Femur (tissue), 1 donor: ENCODE data around the gene GTF3C5.
"Not testable (repeated sequence)": the region's sequence is repeated elsewhere in the genome, so short reads cannot be mapped to it uniquely, and the experiment has no call there.

Source experiments
- DNase-seq: peaks from one replicate; pipeline ENCODE4 v3.0.0-alpha.2; 2017

Gene GTF3C5

DNA sequence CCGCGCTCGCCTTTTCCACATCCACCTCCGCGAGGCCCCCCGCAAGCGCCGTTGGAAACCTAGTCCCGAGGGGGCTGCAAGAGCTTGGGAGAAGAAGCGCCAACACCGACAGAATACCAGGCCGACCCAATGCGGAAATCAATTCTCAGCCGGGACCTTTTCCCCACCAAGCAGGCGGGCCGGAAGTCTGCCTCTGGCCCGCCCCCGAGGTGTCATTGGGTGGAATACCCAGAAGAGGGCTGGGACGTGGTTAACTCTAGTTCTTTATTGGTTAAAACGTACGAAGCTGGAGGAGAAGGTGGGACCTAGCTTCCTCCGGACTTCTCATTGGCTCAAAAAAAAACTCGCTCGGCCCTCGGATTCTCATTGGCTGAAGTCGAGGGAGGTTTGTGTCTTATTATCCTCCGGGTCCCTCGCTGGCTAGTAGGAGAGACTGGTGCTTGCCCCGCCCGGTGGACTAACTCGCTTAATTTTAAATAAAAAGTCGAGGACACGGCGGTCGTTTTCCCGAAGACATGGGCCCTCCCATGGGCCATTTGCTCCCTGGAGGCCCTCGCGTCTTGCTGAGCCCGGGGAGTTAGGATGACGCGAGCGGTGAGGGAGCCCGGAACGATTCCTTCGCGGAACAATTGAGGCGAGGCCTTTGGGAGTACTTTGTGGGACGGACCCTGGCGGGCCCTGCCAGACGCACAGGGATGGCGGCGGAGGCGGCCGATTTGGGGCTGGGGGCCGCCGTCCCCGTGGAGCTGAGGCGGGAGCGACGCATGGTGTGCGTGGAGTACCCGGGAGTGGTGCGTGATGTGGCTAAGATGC is at the start of gene GTF3C5:
GTF3C5 (plus strand) TSS at position 681 of the 813 bp plus-strand sequence; CDS start at position 696, 15 bp downstream.
- peak; percentile 97 for DNase-seq

DNA sequence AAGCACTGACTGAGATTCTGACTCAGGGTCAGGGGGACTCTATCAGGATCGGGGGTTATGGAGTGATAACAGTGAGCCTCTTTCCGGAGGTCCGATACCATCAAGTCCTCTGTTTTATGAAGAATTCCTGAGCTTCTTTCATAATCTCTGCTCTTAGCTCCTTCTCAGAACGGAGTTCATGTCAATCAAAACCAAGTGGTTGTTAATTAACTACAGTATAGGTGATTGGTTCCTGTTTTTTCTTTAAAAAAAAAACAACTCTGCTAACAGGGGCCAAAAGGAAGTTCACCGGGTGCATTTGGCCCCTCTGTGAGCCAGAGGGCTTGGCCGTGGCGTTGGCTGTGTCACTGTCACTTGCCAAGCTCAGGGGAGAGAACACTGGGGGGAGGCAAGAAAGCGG is 48.3 kb upstream of the GTF3C5 start:
- no peak for DNase-seq

DNA sequence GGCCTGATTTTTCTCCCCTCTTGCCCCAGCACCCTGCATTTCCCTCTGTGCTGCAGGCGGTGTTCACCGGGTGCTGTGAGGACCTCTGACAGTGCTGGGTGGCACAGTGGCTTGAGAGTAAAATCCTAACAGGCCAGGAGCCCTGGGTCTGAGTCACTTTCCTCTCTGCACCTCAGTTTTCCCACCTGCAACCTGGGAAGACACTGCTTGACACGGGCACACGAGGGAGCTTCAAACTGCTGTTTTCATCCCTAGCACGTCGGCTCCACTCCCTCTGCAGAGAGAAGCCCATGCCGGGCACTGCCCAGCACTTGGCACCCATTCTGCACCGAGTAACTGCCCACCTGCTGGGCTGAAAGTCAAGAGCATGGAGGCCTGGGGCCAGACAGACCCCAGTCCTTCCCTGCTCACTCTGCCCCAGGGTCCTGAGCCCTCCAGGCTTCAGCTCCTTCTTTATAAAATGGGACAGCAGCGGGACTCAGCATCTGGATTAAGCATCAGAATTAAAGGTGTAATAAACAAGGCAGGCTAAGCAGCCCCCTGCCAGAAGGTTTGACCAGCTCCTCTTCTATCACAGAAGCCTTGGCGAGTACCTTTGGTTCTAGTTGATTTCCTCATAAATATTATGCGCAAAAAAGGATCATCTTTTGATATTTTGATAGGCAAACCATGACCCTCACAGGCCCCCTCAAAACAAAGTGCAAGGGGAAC is 47.2 kb upstream of the GTF3C5 start:
- no peak for DNase-seq

DNA sequence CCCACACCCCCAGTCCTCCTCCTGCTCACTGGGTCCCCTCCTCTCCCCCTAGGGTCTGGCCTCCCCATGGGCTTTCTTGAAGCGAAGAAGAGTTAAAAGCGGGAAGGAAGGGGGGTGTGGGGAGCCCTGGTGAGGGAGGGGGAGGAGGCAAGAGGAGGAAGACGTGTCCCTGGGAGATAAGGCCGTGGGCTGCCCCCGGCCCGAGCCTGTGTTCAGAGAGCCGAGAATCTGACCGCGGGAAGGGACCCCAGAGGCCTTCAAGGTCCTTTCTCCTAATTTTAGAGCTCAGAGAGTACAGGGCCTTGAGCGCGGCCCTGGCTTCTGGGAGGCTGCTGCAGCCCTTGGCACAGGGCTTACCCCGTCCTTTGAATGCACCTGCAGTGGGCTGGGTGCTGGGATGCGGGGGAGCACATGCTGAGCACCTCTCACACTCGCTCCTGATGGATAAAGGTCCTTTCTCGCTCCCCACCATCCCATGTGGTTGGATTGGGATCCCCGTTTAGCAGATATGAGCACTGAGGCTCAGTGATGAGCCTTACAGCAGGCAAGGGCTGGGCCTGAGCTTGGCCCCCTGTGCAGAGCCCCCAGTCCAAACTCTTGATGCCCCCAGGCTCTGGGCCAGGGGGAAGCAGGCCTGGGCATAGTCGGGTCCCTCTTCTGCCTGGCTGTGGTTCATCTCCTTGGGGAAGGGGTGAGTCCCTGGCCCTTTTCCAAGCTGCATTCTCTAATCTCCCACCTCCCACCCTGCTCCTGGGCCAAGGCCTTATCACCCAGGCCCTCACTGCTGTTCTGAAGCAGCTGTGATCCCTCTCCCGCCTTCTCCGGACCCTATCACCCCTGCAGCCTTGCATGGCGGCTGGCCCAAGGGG is 46.4 kb upstream of the GTF3C5 start:
- no peak for DNase-seq

DNA sequence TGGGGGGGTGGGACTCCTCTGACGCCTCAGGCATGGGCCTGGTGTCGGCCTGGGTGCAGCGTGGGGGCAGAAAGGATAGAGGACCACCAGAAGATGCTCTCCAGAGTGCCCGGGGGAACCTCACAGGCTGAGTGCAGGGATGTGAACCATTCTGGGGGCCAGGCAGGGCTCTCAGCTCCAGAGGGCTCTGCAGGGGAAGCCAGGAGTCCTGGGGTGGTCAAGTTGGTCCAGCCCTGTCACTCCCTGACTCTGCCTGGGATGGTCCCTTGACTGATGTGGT is 45.8 kb upstream of the GTF3C5 start:
- DNase-seq, result no peak

GRCh38 chr9:132985489-132985888 is 45.3 kb upstream of the GTF3C5 start:
- DNase-seq, result no peak

- no peak for DNase-seq
These were observed 44.7 kb upstream of the GTF3C5 start for GRCh38 chr9:132986114-132986513.

DNA sequence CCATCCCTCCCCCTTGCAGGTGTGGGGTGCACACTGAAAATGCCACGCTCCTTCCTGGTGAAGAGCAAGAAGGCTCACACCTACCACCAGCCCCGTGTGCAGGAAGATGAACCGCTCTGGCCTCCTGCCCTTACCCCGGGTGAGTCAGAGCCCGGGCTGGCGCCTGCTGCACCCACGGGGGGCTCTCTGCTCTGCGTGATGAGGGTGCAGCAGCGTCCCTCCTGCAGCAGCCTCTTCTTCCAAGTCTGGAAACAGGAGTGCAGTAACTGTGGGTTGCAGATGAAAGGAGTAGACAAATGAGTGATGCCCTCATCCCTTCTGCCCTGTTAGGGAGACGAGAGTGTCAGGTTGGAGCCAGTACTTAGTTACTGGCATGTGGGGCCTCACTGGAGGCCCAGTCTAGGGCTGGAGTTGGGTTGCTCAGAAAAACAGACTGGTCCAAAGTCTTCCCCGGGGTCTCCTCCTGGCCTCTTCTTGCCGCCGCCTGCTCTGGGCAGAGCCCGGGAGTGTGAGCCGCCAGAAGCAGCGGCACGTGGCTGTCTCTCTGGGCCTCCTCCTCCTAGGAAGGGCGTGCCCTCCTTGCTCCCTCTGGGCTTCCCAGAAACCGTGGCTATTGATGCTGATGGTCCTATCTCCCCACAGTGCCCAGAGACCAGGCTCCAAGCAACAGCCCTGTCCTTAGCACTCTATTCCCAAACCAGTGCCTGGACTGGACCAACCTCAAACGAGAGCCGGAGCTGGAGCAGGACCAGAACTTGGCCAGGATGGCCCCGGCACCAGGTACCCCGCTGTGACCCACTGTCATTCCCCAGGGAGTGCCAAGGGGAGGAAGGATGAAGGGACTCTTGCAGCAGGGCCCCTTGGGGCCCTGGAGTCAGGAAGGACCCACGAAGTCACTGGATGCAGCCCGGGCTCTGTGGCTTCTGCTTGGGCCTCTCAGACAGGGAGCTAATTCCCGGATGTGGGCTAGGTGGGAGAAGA is 43.9 kb upstream of the GTF3C5 start:
- no peak for DNase-seq

DNA sequence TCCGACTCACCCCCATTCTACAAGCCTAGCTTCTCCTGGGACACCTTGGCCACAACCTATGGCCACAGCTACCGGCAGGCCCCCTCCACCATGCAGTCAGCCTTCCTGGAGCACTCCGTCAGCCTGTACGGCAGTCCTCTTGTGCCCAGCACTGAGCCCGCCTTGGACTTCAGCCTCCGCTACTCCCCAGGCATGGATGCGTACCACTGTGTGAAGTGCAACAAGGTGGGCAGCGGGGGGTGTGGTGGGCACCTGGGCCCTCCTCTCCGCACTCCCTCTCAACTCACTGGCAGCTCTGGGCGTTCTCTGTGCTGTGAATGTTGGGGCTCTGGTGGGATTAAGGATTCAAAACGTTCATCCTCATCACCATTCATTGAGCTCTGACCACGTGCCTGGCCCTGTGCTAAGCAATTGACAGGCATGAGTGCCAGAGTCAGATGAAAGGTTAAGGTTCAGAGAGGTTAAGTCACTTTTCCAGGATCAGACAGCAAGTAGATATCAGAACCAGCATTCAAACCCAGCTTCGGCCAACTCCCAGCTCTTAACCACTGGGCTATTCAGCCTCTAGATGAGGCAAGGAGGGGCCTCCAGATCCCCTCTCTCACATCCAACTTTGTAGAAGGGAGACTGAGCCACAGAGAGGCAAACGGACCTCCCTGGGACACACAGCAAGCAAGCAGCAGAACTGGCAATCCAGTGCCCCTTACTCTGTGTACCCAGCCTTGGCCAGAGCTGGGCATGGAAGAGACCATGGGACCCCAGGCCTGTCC is 42.4 kb upstream of the GTF3C5 start:
- DNase-seq, result no peak

GRCh38 chr9:132989014-132989310 is 41.8 kb upstream of the GTF3C5 start:
- no peak for DNase-seq

GRCh38 chr9:132989414-132989996 is 41.3 kb upstream of the GTF3C5 start:
- no peak for DNase-seq

GRCh38 chr9:132989998-132990557 is 40.7 kb upstream of the GTF3C5 start:
- not testable (repeated sequence) for DNase-seq

- no peak for DNase-seq
These were observed 40.0 kb upstream of the GTF3C5 start for GRCh38 chr9:132990781-132991180.

- DNase-seq, result no peak
These were observed 39.2 kb upstream of the GTF3C5 start for GRCh38 chr9:132991351-132992300.

GRCh38 chr9:132993511-132993939 is 37.3 kb upstream of the GTF3C5 start:
- no peak for DNase-seq

DNA sequence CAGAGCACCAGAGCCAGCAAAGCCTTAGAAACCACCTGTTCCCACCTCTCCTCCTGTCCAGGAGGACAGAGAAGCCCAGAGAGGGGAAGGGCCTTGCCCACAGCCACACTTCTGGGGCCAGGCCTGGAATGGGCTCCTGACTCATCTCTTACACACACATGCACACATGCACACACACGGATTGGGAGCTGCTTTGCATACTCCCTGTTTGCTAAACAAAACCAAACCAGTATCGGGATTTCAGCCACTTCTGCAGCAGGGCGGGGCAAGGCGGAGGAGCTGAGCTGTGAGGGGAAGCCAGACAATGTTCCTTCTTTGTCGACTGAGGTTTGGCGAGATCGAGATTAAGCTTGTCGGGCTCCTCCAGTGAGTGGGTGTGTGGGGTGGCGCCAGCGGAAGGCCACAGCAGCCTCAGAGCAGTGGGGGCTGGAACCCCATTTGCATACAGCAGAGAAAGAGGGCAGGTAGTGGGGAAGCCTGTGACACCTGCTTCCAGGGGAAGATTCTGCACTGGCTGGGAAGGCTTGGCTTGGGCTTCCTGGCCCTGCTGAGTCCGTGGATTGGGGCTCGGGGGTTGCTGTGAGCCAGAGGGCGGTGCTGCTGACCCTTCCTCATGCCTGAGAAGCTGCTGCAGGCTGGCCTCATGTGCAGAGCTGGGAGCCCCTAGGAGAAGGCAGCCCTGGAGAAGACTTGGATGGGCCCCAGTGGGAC is 36.2 kb upstream of the GTF3C5 start:
- DNase-seq, result no peak

DNA sequence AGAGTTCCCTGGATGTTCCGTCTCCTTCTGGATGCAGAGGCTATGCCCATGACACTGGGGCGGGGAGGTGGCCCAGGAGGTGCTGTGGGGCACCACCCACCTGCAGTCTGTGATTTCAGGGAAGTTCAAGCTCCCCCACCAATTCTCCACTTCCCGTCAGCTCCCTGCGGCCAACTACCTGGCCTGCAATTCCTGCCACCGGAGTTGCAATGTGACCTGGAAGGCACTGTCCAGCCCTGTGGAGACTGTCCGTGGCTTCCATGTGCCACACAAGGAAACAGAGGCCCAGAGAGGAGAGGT is 35.7 kb upstream of the GTF3C5 start:
- no peak for DNase-seq

DNA sequence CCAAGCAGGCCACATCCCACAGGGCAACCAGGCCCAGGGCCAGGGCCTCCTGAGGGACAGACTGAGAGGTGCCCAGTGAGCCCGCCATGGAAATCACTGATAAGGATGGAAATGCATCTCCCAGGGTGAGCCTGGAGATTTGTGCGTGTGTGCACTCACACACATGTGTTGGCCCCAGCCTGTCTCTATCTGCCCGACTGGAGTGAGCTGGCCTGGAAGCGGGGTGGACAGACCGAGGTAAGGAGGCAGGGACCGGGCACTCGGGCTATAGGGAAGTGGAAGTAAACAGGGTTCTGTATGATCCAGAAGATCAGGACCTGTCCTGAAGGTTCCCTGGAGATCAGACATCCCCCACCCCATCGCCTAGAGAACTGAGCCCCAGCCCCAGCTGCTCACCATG is 34.9 kb upstream of the GTF3C5 start:
- no peak for DNase-seq

- DNase-seq, result no peak
These were observed 34.3 kb upstream of the GTF3C5 start for GRCh38 chr9:132996526-132996925.
